Lung (tissue), 12 donors: ENCODE measurements around the gene LCN15. TPM values are rescaled to one million over a fixed set of nuclear protein-coding genes. Genes with fewer than 3 reads are reported as not detected.
A peak's percentile ranks its signal among the peaks of the same experiment; 100 is the strongest.

Source experiments
- ATAC-seq: fragments of 200-7000 bp; cut with Tn5 transposase; one replicate; pipeline ENCODE4 v1.9.1; 2020; ENCODE audit warnings: moderate number of reproducible peaks; ENCODE audit not compliant: insufficient read depth, low FRiP score
- DNase-seq, 3 donors: peaks; one replicate each; pipeline ENCODE4 v3.0.0-alpha.2; 2013 to 2017
- H3K27ac ChIP-seq, 2 donors: one replicate each; pipeline ENCODE4 v1.5.1; 2013; ENCODE audit warnings: mild to moderate bottlenecking in 2 of 2, moderate library complexity in 2 of 2, control low read depth in 1 of 2, inconsistent platforms in 1 of 2, low read depth in 1 of 2, low read length in 1 of 2
- H3K27me3 ChIP-seq, 3 donors: one replicate each; pipeline ENCODE4 v1.5.1; 2013; ENCODE audit warnings: low read length in 2 of 3; ENCODE audit not compliant: control insufficient read depth in 3 of 3, insufficient read depth in 3 of 3
- H3K36me3 ChIP-seq, 4 donors: one replicate each; pipeline ENCODE4 v1.5.1; 2013; ENCODE audit warnings: low read length in 4 of 4, mild to moderate bottlenecking in 1 of 4, moderate library complexity in 1 of 4; ENCODE audit not compliant: control insufficient read depth in 4 of 4, insufficient read depth in 4 of 4
- H3K4me1 ChIP-seq, 5 donors: one replicate each; pipeline ENCODE4 v1.5.1; 2013; ENCODE audit warnings: low read length in 5 of 5, mild to moderate bottlenecking in 2 of 5, moderate library complexity in 1 of 5; ENCODE audit not compliant: control insufficient read depth in 5 of 5, insufficient read depth in 5 of 5
- H3K4me3 ChIP-seq: one replicate; pipeline ENCODE4 v1.5.1; 2013; ENCODE audit warnings: mild to moderate bottlenecking, control low read depth, moderate library complexity
- H3K9ac ChIP-seq, 2 donors: one replicate each; pipeline ENCODE4 v1.5.1; 2013; ENCODE audit warnings: low read length in 2 of 2, control low read depth in 1 of 2; ENCODE audit not compliant: insufficient read depth in 1 of 2
- H3K9me3 ChIP-seq, 4 donors: one replicate each; pipeline ENCODE4 v1.5.1; 2013; ENCODE audit warnings: low read length in 3 of 4, mild to moderate bottlenecking in 1 of 4, moderate library complexity in 1 of 4; ENCODE audit not compliant: control insufficient read depth in 4 of 4, insufficient read depth in 3 of 4
- WGBS, 2 donors: extraction: QIAGEN DNeasy Blood & Tissue Kit; methylation state at CpG; one replicate each; pipeline ENCODE4 v1.1.7; 2013; 5-methylcytosine and 5-hydroxymethylcytosine counted together
- polyA plus RNA-seq, 2 donors: library from polyadenylated mRNA; stranded (reverse); fragments of 200-250 nt; gene quantifications; one replicate each; pipeline ENCODE4 v1.2.1, GENCODE V29; 2013
- total RNA-seq, 2 donors: library from RNA; depleted of rRNA in 1 of 2; stranded (reverse); fragments of >200 nt in 1 of 2; gene quantifications; one replicate each; pipeline ENCODE4 v1.2.1, GENCODE V29; 2014 to 2021
- TF ChIP-seq, protein P1 (sequence below): IDR thresholded peaks from 2 replicates; pipeline ENCODE4 v1.5.1; 2012; ENCODE audit warnings: mild to moderate bottlenecking; ENCODE audit errors: control extremely low read depth, extremely low read depth
- donor health status: control.
- donor health status: control.
- donor health status: Bipolar disorder and iron deficiency.
- donor health status: healthy.
- donor health status: DM: yes; HTN: yes; CAD: no.

Gene LCN15
- total and polyA plus RNA-seq, 4 donors: 0.16 TPM; not detected in 3

DNA sequence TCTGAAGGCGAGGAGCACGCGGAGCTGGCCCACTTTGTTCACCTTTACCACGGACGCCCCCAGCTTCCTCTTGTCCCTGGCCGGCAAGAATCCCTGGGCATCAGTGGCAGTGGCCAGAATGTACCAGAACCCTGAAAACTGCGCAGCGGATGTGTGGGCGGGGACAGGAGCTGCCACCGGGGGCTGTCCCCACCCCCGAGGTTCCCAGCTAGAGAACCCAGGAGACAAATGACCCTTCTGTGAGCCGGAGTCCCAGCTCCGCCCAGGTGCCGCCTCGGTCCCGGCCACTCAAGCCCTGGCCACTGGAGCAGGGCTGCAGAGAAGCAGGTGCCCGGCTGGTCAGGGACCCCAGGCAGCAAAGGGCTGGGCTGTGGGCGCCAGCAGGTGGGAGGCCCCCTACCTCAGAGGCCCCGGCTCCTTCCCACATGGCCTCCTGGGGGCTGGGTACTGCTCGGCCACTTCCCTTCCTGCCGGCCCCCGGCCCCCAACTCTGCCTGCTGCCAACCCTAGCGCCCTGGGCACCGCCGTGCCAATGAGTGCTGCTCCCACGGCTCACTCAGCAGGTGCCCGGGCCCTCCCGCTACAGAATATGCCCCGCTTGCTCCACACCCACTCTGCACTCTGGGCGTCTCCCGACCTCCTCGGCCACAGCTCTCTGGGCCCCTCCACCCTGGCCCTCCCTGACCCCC lies 22.3 kb downstream of the LCN15 start:
- TF ChIP-seq, protein P1, sequence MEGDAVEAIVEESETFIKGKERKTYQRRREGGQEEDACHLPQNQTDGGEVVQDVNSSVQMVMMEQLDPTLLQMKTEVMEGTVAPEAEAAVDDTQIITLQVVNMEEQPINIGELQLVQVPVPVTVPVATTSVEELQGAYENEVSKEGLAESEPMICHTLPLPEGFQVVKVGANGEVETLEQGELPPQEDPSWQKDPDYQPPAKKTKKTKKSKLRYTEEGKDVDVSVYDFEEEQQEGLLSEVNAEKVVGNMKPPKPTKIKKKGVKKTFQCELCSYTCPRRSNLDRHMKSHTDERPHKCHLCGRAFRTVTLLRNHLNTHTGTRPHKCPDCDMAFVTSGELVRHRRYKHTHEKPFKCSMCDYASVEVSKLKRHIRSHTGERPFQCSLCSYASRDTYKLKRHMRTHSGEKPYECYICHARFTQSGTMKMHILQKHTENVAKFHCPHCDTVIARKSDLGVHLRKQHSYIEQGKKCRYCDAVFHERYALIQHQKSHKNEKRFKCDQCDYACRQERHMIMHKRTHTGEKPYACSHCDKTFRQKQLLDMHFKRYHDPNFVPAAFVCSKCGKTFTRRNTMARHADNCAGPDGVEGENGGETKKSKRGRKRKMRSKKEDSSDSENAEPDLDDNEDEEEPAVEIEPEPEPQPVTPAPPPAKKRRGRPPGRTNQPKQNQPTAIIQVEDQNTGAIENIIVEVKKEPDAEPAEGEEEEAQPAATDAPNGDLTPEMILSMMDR: no peak
- DNase-seq: no peak

DNA sequence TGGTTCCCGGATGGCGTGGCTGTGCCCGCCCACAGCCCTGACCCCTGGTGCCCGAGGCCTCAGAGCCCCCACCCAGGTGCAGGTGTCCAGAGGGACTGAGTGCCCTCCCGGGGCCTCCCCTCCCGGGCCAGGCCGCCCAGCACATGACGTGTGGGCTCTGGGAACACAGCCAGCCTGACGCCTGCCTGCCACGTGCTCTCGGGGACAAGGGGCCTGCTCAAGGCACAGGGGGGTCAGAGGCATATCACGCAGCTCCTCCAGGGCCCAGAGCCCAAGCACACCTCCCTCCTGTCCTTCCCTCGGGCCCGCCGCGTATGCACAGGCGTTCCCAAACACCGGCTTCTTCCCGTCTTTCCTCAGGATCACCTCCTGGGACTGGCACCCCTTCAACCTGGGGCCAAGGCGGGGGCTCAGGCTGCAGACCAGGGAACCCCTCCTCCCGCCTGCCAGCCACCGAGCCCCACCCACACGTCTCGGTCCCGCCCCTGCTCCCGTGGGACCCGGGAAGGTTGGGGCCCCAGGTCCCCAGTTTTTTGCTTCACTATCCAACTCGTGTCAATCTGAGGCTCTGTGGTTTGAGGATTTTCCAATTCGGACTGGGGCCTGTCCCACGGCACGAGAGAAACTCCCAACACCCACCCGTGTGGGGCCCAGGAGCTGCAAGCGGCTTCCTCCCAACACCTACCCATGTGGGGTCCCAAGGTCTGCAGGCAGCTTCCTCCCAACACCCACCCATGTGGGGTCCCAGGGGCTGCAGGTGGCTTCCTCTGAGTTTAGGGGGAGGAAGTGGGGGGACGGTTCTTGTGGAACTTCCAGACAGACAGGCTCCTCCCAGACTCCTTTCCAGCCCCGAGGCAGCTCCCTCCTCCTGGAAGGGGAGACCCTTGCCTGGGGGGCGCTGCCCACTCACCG lies 23.1 kb downstream of the LCN15 start:
- H3K36me3 ChIP-seq: no peaks in the 10 kb centered on the region
- peaks cover 0 to 15% (median 10%) of the 10 kb centered on the region in 5 donors for H3K4me1 ChIP-seq
- ATAC-seq (no peak), DNase-seq (peak; percentile 49 to 76 (median 51))
- H3K9ac ChIP-seq: no peak overlapping the region
- H3K27ac ChIP-seq: no peak overlapping the region
- H3K27me3 ChIP-seq: peaks cover 0 to 7% (median 4%) of the 10 kb centered on the region in 3 donors
- no peak overlapping the region for H3K4me3 ChIP-seq
- no peaks in the 10 kb centered on the region for H3K9me3 ChIP-seq
- TF ChIP-seq, protein P1: no peak
- 19 to 23% methylated on average over 37 of the region's 37 CpGs for WGBS, 2 donors

More for the DNA sequence above, 22.3 kb downstream of the LCN15 start:
- Histone ChIP-seq H3K27ac (no peak overlapping the region), H3K9me3 (no peaks in the 10 kb centered on the region), H3K4me3 (no peak overlapping the region), H3K4me1 (peaks cover 0 to 15% (median 10%) of the 10 kb centered on the region in 5 donors), H3K9ac (no peak overlapping the region), H3K36me3 (no peaks in the 10 kb centered on the region), H3K27me3 (peaks cover 0 to 7% (median 4%) of the 10 kb centered on the region in 3 donors)
- 19% methylated on average over 28 to 32 of the region's 32 CpGs for WGBS, 2 donors
- ATAC-seq: no peak

DNA sequence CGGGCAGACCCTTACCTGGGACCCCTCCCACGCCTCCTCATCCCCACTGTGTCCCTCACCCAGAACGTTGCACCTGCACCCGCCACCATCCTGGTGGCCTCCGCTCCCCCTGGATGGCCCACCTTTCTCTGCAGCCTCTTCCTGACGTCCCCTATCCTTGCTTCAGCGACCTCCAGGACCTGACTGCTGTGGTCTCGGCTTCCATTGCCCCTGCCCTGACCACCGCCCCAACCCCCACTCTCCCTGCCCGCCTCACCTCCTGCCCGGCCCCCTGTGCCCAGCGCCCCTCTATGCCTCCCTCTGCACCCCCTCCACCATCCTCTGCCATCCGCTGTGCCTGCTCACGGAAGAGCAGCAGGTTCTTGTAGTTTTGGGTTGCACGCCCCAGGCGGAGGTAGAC lies 23.8 kb downstream of the LCN15 start:
- WGBS, 2 donors: 85 to 96% methylated on average over 16 of the region's 16 CpGs
- no peak for DNase-seq
- H3K4me3 ChIP-seq: no peak overlapping the region
- H3K36me3 ChIP-seq: no peaks in the 10 kb centered on the region
- H3K4me1 ChIP-seq: peaks cover 0 to 15% (median 10%) of the 10 kb centered on the region in 5 donors
- no peak overlapping the region for H3K9ac ChIP-seq
- TF ChIP-seq, protein P1: no peak
- no peak overlapping the region for H3K27ac ChIP-seq
- no peak for ATAC-seq
- peaks cover 0 to 7% (median 4%) of the 10 kb centered on the region in 3 donors for H3K27me3 ChIP-seq
- H3K9me3 ChIP-seq: no peaks in the 10 kb centered on the region
